ENCODE measurements around the gene ALMS1. TPM values are rescaled to one million over a fixed set of nuclear protein-coding genes. Genes with fewer than 3 reads are reported as not detected.

Gene ALMS1
- total RNA-seq, 1 experiment from 2014 or later, result 19.5 TPM

DNA sequence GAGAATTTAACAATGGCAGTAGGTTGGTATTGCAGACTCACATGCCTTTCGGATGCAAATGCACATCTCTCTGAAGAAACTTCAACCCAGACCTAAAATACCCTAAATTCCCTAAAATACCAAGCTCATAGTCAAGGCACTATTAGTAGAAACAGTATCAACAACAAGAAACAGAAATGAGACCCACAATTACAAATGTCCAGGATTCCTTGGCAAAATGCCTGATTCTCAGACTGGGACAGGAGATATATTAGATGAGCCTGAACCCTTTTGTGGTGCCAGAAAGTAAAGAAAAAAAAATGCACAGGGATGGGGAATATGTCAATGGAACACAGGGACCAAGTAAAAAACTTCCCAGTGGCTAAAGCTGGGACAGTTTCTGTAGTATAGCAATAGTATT is 179.3 kb downstream of the ALMS1 start:
- Histone ChIP-seq H3K4me1 (ENCODE audit: control insufficient read depth, insufficient read depth, low read length) (no peaks in the 10 kb centered on the region), H3K27ac (ENCODE audit: low read length) (no peak overlapping the region), H3K4me3 (ENCODE audit: low read depth in 2 of 2, low read length in 2 of 2) (no peak overlapping the region), H3K36me3 (ENCODE audit: control insufficient read depth, insufficient read depth, low read length) (no peaks in the 10 kb centered on the region), H3K27me3 (ENCODE audit: control insufficient read depth, insufficient read depth, low read length) (no peaks in the 10 kb centered on the region), H3K9me3 (ENCODE audit: control insufficient read depth, insufficient read depth, low read depth, low read length) (no peaks in the 10 kb centered on the region)
- no TSS peak for BruUV-seq (replicated peaks)
- TF ChIP-seq, protein P1, sequence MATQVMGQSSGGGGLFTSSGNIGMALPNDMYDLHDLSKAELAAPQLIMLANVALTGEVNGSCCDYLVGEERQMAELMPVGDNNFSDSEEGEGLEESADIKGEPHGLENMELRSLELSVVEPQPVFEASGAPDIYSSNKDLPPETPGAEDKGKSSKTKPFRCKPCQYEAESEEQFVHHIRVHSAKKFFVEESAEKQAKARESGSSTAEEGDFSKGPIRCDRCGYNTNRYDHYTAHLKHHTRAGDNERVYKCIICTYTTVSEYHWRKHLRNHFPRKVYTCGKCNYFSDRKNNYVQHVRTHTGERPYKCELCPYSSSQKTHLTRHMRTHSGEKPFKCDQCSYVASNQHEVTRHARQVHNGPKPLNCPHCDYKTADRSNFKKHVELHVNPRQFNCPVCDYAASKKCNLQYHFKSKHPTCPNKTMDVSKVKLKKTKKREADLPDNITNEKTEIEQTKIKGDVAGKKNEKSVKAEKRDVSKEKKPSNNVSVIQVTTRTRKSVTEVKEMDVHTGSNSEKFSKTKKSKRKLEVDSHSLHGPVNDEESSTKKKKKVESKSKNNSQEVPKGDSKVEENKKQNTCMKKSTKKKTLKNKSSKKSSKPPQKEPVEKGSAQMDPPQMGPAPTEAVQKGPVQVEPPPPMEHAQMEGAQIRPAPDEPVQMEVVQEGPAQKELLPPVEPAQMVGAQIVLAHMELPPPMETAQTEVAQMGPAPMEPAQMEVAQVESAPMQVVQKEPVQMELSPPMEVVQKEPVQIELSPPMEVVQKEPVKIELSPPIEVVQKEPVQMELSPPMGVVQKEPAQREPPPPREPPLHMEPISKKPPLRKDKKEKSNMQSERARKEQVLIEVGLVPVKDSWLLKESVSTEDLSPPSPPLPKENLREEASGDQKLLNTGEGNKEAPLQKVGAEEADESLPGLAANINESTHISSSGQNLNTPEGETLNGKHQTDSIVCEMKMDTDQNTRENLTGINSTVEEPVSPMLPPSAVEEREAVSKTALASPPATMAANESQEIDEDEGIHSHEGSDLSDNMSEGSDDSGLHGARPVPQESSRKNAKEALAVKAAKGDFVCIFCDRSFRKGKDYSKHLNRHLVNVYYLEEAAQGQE (IDR thresholded peaks at IDR 0.05; ENCODE audit: insufficient read depth in 1 of 2, low read depth in 2 of 2, low read length in 1 of 2), result no peak
- TF ChIP-seq SIN3A (IDR thresholded peaks at IDR 0.05; ENCODE audit: borderline replicate concordance, insufficient read depth, low read depth, low read length), result no peak
- no peak for TF ChIP-seq TCF7L2 (IDR thresholded peaks at IDR 0.05; ENCODE audit: low read depth, low read length)
- TF ChIP-seq, protein P2, sequence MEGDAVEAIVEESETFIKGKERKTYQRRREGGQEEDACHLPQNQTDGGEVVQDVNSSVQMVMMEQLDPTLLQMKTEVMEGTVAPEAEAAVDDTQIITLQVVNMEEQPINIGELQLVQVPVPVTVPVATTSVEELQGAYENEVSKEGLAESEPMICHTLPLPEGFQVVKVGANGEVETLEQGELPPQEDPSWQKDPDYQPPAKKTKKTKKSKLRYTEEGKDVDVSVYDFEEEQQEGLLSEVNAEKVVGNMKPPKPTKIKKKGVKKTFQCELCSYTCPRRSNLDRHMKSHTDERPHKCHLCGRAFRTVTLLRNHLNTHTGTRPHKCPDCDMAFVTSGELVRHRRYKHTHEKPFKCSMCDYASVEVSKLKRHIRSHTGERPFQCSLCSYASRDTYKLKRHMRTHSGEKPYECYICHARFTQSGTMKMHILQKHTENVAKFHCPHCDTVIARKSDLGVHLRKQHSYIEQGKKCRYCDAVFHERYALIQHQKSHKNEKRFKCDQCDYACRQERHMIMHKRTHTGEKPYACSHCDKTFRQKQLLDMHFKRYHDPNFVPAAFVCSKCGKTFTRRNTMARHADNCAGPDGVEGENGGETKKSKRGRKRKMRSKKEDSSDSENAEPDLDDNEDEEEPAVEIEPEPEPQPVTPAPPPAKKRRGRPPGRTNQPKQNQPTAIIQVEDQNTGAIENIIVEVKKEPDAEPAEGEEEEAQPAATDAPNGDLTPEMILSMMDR (IDR thresholded peaks at IDR 0.05), result no peak
- TF ChIP-seq POLR2AphosphoS5 (IDR thresholded peaks at IDR 0.05; ENCODE audit: low read depth, low read length), result no peak
- in situ Hi-C loops (cut with HindIII; ENCODE audit: low pct_unique_long_range_greater_than_20kb, low sequenced_read_pairs), result no loop called here
- POLR2A ChIA-PET, result no interaction called here
- CTCF ChIA-PET, result no interaction called here
- intact Hi-C loops (cut with micrococcal nuclease; ENCODE audit: unreplicated experiment), result no loop called here
- ATAC-seq (no peak), DNase-seq (ENCODE audit: low read depth, low spot score) (no peak)

DNA sequence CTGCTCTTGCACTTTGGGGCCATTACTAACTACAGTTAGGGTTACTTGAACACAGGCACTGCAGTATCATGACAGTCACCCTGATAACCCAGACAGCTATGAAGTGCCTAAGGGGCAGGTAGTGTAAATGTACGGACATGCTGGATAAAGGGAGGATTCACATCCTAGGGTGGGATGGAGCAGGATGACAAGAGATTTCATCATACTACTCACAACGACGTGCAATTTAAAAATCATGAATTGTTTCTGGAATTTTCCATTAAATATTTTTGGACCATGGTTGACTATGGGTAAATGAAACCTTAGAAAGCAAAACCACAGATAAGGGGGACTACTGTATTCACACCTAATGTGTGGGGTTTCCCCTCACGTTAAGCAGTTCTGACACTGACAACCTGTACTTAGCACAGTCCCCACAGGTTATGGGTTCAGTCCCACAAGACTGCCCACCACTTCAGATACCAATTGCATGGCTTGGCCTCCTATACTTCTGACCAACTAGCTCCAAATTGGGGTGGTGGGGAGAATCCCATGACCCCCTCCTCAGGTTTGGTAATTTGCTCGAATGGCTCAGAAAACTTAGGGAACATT is 180.7 kb downstream of the ALMS1 start:
- Histone ChIP-seq H3K36me3 (ENCODE audit: control insufficient read depth, insufficient read depth, low read length) (no peaks in the 10 kb centered on the region), H3K9me3 (ENCODE audit: control insufficient read depth, insufficient read depth, low read depth, low read length) (no peaks in the 10 kb centered on the region), H3K4me3 (ENCODE audit: low read depth in 2 of 2, low read length in 2 of 2) (no peak overlapping the region), H3K27ac (ENCODE audit: low read length) (no peak overlapping the region), H3K4me1 (ENCODE audit: control insufficient read depth, insufficient read depth, low read length) (no peaks in the 10 kb centered on the region), H3K27me3 (ENCODE audit: control insufficient read depth, insufficient read depth, low read length) (no peaks in the 10 kb centered on the region)
- no TSS peak for BruUV-seq (replicated peaks)
- ChIA-PET CTCF (no interaction called here), POLR2A (no interaction called here)
- DNase-seq (ENCODE audit: low read depth, low spot score), result no peak
- intact Hi-C loops (cut with micrococcal nuclease; ENCODE audit: unreplicated experiment) (no loop called here), in situ Hi-C loops (cut with HindIII; ENCODE audit: low pct_unique_long_range_greater_than_20kb, low sequenced_read_pairs) (no loop called here)
- ATAC-seq, result no peak
- TF ChIP-seq TCF7L2 (IDR thresholded peaks at IDR 0.05; ENCODE audit: low read depth, low read length) (no peak), POLR2AphosphoS5 (IDR thresholded peaks at IDR 0.05; ENCODE audit: low read depth, low read length) (no peak), SIN3A (IDR thresholded peaks at IDR 0.05; ENCODE audit: borderline replicate concordance, insufficient read depth, low read depth, low read length) (no peak)
- TF ChIP-seq, protein P1 (IDR thresholded peaks at IDR 0.05; ENCODE audit: insufficient read depth in 1 of 2, low read depth in 2 of 2, low read length in 1 of 2), result no peak
- TF ChIP-seq, protein P2 (IDR thresholded peaks at IDR 0.05), result no peak

All from Panc1 (cell line).